ENCODE data around the gene VASH1.

The VASH1 gene

DNA sequence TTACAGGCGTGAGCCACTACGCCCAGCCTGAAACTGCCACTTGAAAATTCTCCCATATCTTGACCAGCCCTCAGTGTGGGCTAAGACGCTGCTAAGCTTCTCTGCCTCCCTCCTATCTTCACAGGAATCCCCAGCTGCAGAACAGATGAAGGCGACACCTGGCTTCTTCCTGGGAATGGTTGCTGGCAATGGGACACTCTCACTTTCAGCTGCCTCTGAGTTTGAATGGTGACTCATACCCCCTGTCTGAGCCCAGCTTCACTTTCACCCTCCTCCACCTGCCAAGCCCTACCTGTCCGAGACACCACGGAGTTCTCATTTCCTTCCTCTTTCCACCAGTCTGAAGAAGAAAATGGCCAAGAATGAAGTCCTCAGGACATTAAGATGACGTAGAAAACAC lies 18.3 kb upstream of the VASH1 start:
- DNase-seq (ENCODE audit: low read depth), result no peak

DNA sequence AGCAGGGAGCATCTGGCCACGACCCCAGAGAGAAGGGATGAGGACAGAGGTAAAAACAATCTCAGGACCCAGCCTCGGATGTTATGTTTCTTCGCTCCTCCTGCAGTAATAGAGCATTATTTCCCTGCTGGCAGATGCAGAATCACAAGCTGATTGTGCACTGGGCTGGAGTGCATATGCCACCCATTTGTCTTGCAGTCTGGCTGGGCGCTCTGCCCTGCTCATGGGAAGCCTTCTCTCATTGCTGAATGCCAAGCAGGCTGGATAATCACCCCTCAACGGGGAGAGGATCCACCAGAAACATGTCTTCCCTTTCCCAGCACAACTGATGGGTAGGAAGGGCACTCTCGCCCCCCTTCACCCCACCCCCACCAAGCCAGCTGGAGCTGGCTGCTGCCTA lies 8.5 kb upstream of the VASH1 start:
- DNase-seq (ENCODE audit: low read depth), result no peak

DNA sequence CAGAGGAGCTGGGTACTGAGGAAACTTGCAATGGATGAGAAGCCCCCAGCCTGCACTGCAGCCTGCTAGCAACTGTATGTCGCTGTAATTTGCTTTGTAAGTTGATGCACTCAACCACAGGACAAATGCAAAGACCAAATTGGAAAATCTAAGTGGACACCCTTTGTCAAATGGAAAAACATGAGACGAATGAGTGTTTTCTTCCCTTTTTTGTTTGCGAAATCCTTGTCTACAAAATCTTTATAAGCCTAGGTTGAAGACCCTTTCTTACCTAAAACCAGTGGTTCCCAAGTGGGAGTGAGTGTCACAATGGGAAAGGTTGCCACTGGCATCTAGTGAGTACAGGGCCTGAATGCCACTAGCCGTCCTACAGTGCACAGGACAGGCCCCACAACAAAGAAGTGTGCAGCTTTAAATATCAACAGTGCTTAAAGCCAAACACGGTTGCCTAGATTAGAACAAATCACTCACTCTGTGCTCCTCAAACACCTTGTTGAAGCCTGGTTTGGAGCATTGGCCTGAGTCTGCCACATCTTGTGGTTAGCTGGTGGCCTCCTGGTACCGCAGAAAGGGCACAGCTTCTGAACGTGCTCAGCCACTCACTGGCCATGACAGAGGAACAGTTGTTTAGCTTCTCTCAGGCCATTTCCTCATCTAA lies 7.6 kb upstream of the VASH1 start:
- no peak for DNase-seq (ENCODE audit: low read depth)

DNA sequence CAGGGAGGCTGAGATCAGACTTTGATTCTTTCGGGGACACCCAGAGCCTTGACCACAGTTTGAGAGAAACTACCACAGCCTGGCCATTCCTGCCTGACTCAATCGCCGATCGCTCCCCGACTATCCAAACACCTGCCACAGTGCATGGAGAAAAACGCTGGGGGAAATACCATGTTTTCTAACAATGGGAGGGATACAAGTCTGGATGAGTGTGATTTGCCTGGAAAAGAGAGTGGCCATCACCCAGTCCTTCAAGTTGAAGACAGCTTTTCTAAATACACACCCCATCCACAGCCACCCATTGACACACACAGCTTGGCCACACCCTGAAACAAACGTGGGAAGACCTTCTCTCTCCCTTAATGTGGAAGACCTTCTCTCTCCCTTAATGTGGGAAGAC lies 6.7 kb upstream of the VASH1 start:
- no peak for DNase-seq (ENCODE audit: low read depth)

DNA sequence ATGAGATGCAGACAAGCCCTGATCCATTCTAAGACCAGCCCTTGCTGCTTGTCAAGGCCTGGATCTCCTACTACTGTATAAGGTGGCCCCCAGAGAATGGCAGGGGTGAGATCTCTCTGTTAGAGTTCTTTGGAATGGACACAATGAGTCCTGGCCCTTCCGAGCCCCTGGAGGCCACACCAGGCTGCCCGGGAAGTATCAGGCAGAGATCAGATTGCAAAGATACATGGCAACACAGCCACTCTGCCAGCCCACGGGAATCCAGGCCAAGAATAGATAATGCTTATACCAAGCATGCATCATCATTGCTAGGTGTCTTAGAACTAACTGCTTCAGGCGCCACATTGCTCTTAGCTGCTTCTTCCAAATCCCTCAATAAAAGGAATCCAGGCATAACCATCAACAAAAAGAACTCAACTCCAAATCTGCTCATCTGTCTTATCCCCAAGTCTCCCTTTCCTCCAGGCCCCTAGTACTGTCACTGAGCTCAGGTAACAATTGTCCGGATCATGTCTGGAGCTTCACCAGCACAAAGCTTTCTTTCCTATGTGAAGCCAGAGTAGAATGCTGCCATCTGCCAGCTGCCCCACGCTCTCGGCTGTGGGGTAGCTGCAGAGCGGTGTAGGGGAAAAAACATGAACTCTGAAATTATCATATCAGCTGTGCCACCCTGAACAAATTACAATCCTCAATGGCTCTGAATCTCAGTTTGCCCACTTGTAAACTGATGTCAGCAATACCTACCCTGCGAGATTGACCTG lies 5.5 kb upstream of the VASH1 start:
- no peak for DNase-seq (ENCODE audit: low read depth)

DNA sequence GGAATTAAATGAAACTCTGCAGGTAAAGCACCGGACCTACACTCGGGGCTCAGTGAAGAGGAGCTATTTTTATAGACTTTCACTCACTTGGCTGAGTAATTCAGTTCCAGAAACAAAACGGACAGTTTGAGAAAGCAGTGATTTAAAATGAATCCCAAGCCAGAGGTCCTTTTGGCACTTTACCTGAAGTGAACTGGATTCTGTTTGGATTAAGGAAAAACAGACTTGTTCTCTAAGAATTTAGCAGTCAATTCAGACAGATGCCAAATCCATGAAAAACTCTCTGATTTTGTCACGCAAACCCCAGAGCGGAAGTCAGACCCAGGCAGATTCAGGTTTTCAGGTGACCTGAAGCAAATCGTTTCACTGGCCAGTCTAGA lies 4.9 kb upstream of the VASH1 start:
- no peak for DNase-seq (ENCODE audit: low read depth)

DNA sequence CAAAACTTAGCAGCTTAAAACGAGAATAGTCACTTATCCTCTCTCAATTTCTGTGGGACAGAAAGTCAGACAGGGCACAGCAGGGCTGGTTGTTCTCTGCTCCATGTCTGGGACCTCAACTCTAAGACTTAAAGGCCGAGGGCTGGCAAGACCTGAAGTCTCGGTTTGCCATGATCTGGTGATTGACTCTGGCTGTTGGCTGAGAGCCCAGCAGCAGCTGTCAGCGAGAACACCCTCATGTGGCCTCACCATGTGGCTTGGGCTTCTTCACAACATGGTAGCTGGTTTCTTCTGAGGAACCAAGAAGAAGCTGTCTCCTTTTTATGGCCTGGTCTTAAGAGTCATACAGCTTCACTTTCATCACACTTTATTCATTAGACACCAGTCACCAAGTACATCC lies 1.7 kb upstream of the VASH1 start:
- DNase-seq (ENCODE audit: low read depth), result no peak

DNA sequence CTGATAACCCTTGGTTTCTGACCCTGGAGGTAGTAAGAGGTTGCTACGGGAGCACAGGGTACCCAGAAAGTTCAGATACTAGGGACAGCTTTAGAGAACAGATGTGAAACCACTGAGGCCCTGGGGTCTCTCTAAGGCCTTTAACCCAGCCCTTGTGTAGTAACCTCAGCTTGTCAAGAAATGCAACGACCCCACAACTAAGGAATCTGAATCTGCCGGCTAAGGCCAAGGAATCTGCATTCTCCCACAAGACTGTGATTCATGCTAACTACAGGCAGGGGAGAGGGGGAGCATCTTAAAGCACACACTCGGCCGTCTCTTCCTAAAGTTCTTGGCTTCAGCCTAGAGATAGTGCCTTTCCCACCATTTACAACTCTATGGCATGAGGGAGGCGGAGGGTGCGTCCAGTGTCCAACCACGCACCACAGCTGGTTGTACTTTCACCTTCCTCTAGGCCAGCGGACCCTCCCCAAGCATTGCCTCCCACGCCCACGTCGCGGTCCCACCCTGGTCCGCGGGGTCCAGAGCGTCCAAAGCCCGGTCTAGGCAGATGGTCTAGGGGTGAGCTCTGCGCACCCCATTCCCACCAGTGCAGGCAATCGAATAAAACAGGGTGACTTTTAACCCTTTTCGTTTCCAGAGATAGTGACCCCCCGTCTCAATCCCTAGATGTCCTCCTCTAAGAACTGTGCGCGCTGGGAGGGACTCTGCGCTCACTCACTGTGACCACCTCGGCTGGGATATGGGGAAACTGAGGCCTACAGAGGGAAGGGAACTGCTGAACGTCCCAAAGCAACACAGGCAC lies 735 bp upstream of the VASH1 start:
- DNase-seq (ENCODE audit: low read depth), result no peak

DNA sequence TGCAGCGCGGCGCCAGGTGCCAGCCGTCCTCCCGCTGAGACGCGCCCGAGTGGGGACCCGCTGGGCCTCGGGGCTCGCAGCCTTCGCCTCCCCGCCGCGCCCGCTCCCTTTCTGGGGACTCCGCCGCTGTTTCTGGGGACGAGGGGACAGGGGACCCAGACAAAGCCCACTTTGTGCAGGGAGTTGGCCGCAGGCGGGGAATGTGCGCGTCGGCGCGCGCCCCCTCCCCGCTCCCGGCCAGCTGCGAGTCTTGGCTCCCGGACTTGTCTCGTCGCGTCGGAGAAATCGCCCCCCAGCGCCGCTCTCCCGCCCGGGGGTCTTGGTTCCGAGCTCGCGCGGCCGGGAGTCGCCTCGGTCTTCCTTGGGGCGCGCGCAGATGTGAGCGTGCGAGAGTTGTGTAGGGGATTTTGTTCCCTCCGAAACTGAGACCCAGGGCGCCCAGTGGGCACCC lies 717 bp downstream of the VASH1 start:
- no peak for DNase-seq (ENCODE audit: low read depth)

DNA sequence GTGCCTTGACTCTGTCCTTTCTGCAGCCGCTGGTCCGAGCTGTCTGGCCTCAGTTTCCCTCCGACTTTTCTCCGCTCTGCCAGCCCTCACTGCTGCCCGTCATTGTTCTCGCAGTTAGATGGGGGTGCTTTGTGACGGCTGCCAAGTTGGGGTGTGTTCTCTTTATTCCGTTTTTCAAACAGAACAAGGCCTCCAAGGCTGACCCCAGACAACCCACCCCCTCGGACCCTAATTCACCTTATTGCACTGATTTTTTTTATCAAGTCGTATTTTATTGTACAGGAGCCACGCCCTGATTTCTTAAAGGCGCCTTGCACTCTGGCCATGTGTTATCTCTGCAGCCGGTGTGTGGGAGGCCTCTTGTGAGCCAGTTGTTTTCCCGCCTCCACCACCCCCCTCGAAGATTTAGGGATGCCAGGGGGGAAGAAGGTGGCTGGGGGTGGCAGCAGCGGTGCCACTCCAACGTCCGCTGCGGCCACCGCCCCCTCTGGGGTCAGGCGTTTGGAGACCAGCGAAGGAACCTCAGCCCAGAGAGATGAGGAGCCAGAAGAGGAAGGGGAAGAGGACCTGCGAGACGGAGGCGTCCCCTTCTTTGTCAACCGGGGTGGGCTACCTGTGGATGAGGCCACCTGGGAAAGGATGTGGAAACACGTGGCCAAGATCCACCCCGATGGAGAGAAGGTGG lies 1.3 kb downstream of the VASH1 start:
- no peak for DNase-seq (ENCODE audit: low read depth)

DNA sequence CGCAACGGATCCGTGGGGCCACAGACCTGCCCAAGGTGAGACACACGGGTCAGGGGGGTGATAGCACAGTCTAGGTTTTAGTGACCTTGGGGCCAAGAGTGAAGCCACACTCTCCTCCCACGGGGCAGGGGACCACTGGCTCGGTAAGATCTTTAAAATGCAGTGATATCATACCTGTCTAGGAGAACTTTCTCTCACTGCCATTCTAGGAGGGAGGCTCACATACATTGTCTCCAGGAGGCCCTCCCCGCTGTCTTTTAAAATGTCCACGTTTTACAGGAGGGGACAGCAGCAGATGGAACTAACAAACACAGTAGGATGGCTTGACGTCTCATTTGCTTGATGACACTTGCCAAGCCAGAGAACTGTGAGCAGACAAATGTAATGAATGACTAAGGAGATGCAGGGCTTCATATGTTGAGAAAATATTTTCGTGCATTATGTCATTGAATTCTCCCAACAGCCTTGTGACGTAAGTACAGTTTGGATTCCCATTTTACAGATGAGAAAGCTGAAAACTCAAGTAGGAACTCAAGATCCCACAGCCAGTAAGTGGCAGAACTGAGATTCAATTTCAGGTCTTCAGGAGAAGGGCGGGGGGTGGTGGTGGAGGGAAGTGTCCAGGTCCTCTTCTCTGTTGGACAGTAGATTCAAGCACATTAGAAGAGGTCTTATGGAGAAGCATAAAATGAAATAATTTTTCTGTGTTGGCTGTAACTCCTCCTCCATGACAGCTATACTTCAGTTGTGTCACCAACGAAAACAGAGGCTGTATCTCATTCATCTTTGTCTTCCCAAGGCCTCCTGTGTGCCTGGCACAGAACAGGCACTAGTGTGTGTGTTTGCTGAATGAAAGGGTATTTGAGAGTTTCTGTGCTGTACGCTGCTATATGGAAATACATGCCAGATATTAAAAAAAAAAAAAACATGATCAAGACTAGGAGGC lies 2.1 kb downstream of the VASH1 start:
- DNase-seq (ENCODE audit: low read depth), result peak; percentile 32

DNA sequence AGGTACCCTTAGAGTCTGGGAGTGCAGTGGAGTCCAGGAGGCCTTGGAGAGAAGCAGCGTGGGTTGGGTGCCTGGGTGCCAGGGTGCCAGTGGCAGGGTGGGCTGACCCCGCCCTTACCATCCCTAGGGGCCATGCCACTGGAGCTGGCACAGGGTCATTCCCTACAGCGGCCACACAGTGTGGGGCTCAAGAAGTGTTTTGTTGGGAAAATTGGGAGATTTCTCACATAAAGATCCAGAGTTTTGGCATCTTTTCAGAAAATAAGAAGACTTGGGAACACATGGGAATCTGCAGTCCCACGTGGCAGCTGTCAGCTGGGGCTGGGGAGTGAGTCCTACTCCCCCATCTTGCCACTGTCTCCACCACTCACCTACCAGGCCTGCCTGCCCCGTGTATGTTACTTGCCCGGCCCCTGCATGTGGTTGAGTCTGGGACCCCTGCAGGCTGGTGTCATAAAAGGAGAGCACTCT lies 4.2 kb downstream of the VASH1 start:
- DNase-seq (ENCODE audit: low read depth), result no peak

DNA sequence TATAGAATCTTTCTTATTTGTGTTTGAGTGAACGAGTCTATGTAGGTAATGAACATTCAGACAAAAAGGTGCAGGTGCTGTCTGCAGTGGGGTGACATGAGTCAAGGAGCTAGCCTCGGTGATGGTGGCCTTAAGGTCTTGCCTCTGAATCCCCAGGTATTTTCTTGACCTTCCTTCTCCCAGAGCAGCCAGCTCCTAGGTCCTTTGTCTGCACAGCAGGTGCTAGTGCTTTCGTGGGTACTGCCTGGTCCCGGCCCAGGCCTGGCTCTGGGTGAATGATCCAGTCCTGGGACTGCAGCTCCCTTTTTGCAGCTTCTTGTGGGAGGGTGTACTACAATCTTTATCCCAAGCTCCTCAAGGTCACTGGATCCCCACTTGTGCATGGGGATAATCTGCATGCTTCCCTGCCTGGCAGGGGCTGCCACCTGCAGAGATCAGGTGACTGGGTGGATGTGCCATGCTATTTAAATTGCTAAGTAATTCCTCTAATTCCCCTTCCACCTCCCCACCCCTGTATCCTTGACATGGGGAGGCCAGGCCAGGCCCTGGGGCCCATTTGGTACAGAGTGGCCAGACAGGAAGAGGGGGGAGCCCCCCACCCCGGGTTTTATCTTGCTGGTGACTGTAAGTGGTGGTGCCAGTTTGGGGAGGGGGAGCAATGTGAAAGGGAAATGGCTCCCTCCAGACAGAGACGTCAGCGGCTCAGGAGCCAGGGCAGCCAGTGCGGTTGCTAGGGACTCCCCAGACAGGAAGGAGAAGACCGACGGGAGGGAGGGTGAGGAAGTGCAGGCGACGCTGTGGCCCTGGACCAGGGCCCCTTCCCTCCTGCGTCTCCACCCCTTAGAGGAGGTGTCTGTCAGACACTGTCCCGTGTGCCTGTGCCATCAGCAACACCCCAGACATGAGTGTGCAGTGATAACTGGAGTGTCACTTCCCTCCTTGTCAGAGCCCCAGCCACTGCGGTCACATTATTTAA lies 6.7 kb downstream of the VASH1 start:
- peak; percentile 38 for DNase-seq (ENCODE audit: low read depth)

DNA sequence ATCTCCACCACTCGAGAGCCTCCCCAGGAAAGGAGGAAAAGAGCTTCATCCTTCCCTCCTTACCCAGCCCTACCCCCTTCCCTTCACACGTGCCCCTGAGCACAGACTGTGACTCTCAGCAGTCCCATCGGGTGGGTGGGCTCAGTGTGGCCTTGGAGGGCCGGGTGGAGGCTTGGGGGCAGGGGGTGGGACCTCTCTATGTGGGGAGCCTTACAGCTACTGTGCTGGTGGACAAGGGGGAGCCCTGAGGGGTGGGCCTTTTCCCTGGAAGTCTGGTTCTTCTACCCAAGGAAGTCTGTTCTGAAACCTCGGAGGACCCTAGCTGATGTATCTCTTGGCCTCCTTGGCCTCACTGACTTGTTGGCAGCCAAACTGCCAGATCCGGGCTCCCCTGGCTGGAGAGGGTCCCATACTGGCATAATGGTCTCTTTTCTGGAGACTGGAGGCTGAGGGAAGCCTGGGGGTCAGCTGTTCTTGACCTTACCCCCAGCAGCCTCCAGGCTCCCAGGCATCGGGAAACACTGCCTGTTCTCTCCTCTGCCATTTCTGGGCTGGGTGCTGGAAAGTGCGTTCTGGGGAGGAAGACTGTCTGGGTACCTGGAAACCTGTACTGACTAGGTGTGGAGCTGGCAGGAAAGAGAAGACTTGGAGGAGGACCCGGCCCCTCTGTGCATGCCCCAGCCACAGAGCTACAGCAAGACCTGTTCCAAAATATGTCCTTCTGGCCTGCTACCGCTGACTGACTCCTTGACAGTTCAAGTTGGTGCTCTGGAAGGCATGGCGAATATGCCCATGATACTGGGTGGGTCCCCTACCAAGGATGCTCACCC lies 7.6 kb downstream of the VASH1 start:
- DNase-seq (ENCODE audit: low read depth), result no peak

DNA sequence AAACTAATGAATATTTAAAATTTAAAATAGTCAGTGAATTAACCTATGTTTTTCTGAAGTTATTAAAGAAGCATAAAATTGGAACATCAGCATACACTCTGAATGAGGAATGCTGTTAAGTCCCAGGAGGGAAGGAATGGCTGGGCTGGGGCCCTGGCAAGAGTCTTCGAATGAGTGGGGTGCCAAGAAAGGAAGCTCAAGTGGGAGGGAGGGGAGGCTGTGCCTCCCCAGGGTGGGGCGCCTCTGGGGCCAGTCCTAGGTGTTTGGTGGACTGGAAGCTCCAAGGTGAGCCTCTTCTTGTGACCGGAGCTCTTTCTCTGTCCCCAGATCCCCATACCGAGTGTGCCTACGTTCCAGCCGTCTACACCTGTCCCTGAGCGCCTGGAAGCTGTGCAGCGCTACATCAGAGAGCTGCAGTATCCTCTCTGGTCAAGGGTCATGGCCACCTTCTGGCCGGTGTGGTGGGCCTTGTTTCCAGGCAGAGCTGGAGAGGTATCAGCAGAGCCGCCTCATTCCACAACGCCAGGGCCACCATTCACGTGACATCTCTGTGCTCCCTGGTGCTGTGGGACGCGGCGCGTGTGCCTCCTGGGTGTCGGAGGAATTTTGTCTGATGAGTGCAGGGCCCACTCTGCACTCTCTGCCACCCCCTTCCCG lies 8.5 kb downstream of the VASH1 start:
- DNase-seq (ENCODE audit: low read depth), result no peak

DNA sequence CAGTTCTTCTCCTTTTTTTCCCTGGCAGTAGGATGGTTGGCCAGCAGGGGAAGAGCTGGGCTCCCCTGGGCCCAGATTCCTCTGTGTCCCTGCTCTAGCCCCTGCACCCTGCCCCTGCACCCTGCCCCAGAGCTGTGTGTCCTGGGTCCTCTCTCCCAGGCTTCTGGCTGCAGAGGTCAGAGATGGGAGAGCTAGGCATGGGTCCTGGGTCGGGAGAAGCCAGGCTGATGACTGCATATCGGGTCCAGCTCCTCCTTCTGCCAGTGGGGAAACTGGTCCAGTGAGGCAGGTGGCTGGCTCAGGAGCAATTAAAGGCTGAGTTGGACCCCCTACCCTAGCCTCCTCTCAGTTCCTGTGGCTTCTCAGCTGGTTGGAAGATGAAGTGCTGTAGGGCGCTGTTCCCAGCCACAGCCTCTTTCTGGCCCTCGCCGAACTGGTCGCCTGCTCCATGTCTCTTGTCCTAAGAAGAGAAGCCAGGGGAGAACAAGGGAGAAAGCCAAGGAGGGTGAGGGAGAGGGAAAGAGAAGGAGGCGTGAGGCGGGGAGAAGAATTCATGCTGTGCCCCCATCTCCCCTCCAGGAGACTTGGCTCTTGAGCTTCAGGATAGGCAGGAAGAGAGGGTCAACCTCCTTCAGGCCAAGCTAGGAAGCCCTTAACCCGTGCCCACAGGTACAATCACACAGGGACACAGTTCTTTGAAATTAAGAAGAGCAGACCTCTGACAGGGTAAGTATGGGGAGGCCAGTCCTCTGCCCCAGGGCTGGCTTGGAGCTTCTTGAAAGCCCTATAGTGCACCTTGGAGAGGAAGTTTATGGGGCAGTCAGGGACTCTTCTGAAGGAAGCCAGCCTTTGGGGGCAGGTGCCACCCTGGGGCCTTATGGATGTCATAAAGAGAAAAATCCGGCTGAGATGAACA lies 9.5 kb downstream of the VASH1 start:
- DNase-seq (ENCODE audit: low read depth), result no peak

DNA sequence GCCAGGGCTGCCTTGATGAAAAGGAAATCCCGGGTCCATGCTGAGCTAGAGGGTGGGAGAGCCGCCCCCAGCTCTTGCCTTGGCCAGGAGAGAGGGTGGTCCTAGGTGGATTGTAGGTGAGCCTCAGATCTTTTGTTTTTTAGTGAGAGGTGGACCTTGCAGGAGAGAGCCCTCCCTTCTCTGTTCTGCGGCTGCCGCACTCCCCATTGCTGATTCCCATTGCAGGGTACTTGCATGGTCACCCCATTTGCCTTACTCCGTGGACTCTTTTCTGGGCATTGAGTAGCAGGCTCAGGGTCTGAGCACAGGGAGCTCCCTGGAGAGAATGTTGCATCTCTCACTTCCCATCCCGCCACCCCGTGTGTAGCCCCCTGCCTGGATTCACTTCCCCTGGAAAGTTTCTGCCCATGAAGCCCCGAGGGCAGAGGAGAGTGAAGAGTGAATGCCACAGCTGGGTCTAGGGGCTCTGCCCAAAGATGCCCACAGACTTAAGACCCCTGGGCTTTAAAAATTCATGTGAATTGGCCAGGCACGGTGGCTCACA lies 10.2 kb downstream of the VASH1 start:
- DNase-seq (ENCODE audit: low read depth), result no peak

All from iris pigment epithelial cell (primary cell).